NCI-H460 (cell line): ENCODE measurements around the gene GABRA4. TPM values are rescaled to one million over a fixed set of nuclear protein-coding genes. Genes with fewer than 3 reads are reported as not detected.

Experiments
- DNase-seq: peaks from one replicate; pipeline ENCODE4 v3.0.0-alpha.2; 2016; ENCODE audit warnings: low read depth; ENCODE audit errors: extremely low read depth
- polyA plus RNA-seq: library from polyadenylated mRNA; depleted of rRNA; stranded (reverse); fragments of >200 nt; gene quantifications from 2 replicates; pipeline ENCODE4 v1.2.3, GENCODE V29; 2014; cell fraction: nucleus; rRNA removed
- total RNA-seq: library from RNA; depleted of rRNA; stranded (reverse); fragments of >200 nt; shearing (Covaris generic); gene quantifications from 2 replicates; pipeline ENCODE4 v1.2.3, GENCODE V29; 2014; rRNA removed

The GABRA4 gene
- not detected in 2 replicates for total RNA-seq
- polyA plus RNA-seq = not detected in 2 replicates

- DNase-seq = no peak
Measured at GRCh38 chr4:46993075-46994006, at the start of gene GABRA4. Gene GABRA4 (minus strand): TSS chr4:46993581. CDS start chr4:46993424, 157 bp downstream.

GRCh38 chr4:47040828-47041227 is 47.4 kb upstream of the GABRA4 start:
- no peak for DNase-seq

- DNase-seq = no peak
Measured at GRCh38 chr4:47038263-47038662, 44.9 kb upstream of the GABRA4 start.

GRCh38 chr4:47032405-47033106 is 39.2 kb upstream of the GABRA4 start:
- peak; percentile 30 for DNase-seq

GRCh38 chr4:47031751-47032404 is 38.5 kb upstream of the GABRA4 start:
- no peak for DNase-seq

- DNase-seq = peak; percentile 3
Measured at GRCh38 chr4:47031011-47031678, 37.8 kb upstream of the GABRA4 start, which contains the start of gene GABRB1. Gene GABRB1 (plus strand): TSS chr4:47031567.

- no peak for DNase-seq
Measured at GRCh38 chr4:47017494-47017893, 24.1 kb upstream of the GABRA4 start.

GRCh38 chr4:47017081-47017480 is 23.7 kb upstream of the GABRA4 start:
- no peak for DNase-seq

- no peak for DNase-seq
Measured at GRCh38 chr4:47013373-47013772, 20.0 kb upstream of the GABRA4 start.

GRCh38 chr4:47012676-47013075 is 19.3 kb upstream of the GABRA4 start:
- DNase-seq = no peak

- no peak for DNase-seq
Measured at GRCh38 chr4:47010912-47011446, 17.6 kb upstream of the GABRA4 start.

- no peak for DNase-seq
Measured at GRCh38 chr4:47010347-47010911, 17.0 kb upstream of the GABRA4 start.

GRCh38 chr4:47002580-47002979 is 9.2 kb upstream of the GABRA4 start:
- DNase-seq = no peak

- no peak for DNase-seq
Measured at GRCh38 chr4:47000406-47000805, 7.0 kb upstream of the GABRA4 start.

- DNase-seq = no peak
Measured at GRCh38 chr4:46999566-46999965, 6.2 kb upstream of the GABRA4 start.

GRCh38 chr4:46994007-46994405 is 625 bp upstream of the GABRA4 start:
- DNase-seq = no peak

- no peak for DNase-seq
Measured at GRCh38 chr4:46992338-46992737, 1.0 kb downstream of the GABRA4 start.

GRCh38 chr4:46986922-46987638 is 6.3 kb downstream of the GABRA4 start:
- DNase-seq = no peak

- no peak for DNase-seq
Measured at GRCh38 chr4:46984781-46985180, 8.6 kb downstream of the GABRA4 start.
